Islet precursor cell (in vitro differentiated cells): ENCODE data around the gene UBAC2.

Experiments used
- DNase-seq: peaks from one replicate; pipeline ENCODE4 v3.0.0-alpha.2; 2018

The UBAC2 gene

DNA sequence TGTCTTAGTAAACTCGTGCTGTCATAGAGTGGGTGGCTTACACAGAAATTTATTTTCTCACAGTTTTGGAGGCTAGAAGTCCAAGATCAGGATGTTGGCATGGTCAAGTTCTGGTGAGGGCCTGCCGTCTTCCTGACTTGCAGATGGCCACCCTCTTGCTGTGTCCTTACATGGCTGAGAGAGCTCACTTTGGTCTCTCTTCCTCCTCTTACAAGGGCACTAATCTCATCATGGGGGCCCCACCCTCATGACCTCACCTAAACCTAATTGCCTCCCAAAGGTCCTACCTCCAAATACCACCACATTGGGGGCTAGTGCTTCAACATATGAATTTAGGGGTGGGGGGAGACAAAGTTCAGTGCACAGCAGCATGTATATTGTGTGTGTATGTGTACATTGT lies 71.8 kb downstream of the UBAC2 start:
- DNase-seq, result no peak

DNA sequence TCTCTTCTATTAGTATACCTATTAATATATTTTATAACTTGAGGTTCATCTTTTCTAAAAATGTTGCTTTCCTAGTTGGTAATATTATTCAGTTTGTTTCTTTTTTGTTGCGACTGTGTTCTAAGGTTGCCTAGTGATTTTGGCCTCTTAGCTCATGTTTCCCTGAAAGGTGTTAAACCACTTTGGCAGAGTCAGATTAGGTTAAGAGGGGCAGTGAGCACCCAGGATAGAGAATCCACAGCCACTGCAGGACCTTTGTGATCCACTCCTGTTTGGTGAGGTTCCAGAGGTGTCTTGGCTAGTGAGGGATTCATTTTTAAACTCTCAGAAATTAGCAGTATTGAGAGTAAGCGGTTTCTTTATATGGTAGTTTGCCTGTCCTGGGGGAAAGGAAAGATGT lies 72.5 kb downstream of the UBAC2 start:
- DNase-seq, result no peak

DNA sequence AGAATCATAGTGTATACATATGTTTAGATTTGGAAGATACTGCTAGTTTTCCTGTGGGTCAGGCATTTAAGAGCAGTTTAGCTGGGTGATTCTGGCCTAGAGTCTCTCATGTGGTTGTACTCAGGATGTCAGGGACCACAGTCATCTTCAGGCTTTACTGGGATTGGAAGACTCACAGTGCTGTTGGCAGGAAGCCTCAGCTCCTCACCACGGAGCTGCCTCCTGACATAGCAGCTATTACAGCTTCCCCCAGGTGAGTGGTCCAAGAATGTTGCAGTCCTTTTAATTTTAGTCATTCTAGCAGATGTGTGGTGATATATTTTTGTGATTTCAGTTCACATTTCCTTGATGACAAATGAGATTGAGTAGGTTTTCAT lies 74.4 kb downstream of the UBAC2 start:
- DNase-seq, result no peak

DNA sequence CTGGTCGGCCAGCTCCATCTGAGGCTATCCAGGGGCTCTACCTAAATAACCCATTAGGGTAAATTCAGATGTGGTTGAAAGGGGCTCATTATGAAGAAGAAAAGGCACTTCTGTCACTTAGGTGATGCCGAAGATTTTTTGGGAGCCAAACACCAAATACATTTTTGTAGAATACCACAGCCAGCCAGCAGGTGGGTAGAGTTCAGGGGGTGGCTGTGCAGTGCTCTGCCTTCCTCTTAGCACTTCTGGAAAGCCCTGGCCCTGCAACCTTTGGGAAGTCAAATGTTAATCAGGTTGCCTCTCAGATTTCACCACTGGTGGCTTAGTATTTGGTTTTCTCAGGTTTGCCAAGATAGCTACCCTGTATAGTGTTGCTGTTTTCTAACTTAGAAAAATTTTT lies 76.1 kb downstream of the UBAC2 start:
- no peak for DNase-seq

DNA sequence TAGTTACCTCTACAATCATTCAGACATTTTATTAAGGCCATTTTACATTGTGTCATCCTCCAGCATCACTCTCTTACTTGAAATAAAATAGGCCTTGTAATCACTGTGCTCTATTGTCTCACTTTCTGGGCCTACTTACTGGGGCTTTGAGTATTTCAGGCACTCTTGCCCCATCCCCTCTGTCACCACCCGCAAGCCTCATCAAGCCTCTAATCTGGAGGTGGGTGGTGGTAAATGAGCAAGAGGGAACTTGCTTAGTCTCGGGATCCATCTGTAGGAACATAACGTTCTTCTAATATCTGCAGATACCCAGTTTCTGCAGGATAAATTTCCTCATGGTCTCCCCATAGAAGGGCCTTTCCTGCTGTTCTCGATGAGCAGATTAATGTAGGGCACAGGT lies 77.0 kb downstream of the UBAC2 start:
- DNase-seq, result no peak

DNA sequence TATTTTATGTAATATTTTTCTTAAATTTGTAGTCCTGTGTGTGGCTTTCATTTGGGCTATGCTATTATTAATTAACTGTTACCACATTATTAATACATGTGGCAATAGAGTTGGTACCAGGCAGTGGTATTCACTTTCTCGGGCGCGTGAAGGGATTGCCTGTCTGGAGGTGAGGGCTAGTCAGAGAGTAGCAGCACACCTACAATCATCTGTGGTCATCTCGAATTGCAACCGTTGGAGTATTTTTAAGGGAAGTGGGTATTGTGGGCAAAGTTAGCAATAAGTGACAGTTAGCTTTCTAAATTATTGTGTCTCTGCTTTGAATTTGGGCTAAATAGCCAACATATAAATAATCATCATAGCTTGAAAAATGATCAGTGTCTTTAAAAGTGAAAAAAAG lies 77.5 kb downstream of the UBAC2 start:
- no peak for DNase-seq

DNA sequence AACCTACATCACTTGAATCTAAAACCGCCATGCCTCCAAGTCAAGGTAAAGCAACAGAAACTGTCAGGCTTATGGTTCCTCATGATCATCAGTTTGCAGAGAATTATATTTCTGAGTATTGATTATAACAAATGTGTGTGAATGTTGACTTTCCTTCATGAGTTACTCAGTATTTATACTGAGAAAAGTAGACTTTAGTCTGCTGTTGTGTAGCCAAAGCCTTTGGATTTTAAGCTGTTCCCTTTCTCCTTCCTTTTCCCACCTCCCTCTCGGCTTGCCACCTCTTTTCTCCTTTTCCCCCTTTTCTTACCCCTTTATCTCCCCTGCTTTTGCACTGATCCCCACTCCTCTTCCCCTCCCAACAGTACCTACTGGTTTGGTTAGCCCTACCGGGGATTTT lies 78.2 kb downstream of the UBAC2 start:
- DNase-seq, result no peak

DNA sequence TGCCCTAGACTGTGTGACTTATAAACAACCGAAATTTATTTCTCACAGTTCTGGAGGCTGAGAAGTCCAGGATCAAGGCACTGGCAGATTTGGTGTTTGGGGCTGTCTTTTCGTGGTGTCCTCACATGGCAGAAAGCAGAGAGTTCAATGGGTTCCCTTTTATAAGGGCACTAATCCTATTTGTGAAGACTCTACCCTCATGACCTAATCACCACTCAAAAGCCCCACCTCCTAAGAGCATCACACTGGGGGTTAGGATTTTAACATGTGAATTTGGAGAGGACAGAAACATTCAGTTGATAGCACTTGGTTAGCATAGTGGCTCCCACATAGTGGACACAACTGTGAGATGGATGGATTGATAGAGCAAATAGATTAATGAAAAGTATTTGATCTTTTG lies 79.0 kb downstream of the UBAC2 start:
- no peak for DNase-seq

DNA sequence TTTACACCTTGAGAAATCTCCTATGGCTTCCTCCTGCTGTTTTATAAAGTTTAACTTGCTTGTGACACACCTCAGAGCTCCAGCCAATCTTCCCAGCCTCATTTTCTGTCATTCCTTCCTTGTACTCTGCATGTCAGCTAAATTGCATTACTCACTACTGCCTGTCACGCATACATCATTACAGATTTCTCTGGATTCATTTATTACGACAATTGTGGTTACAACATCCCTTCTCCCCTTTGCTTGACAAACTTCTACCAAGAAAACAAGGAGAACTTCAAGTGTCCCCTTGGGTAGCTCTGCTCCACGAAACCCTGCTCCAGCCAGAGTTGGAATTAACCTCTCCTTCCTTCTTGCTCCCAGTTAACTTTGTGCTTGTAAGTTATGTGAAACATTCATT lies 79.5 kb downstream of the UBAC2 start:
- no peak for DNase-seq

DNA sequence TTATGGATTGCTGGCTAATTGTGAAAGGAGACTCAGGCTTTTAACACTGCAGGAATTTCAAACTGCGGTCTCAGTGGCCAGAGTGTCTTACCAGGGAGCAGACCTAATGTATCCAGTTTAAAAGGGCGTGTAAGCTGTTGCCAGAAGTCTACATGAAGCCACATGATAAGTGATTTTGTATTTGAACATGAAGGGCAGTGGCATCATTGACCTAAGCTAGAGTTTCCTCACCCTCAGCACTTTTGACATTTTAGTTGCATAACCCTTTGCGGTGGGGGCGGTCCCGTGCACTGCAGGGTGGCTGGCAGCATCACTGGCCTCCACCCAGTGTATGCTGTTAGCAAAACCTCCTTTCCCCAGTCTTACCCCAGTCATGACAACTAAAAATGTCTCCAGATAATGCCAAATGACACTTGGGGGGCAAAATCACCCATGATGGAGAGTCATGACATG lies 81.2 kb downstream of the UBAC2 start:
- DNase-seq, result no peak

DNA sequence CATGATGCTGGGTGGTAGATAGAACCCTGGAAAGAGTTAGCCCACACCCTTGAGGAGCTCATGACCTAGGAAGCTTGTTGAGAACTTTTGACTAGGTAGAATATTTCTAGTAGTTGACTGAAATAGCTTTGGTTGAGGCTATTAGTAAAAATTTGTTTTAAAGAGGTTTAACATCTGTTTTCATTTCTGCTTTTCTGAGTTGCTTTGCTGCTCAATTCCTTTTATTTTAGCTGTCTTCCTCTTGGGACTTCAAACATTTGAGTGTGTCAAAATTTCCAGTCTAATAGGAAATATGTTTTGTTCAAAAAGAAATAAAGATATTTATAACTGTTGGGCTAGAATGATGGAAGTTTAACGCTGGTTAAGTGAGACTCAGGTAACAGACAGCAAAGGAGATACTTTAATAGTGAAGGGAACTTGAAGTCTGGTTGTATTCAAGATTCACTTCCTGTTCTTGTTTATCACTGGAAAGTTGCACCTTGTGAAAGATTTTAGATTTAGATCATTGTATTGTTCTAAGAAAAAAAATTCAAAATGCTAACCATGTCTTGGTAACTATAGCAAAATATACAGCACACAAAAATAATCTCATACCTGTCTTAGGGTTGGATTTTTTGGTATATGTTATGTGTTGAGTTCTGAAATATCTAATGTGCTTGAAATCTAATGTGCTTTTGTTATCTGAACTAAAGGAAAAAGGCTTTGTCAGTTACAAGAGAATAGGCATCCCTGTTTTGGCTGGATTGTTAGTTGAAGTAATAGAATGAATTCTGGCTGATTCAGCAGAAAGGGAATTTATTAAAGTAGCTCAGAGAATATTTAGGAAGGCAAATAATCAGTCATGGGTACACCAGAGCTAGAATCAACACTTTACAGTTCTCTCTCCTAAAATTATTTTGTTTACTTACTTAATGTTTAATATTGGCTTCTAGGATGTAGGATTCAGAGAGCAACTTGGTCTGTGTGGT lies 81.9 kb downstream of the UBAC2 start:
- DNase-seq, result no peak

DNA sequence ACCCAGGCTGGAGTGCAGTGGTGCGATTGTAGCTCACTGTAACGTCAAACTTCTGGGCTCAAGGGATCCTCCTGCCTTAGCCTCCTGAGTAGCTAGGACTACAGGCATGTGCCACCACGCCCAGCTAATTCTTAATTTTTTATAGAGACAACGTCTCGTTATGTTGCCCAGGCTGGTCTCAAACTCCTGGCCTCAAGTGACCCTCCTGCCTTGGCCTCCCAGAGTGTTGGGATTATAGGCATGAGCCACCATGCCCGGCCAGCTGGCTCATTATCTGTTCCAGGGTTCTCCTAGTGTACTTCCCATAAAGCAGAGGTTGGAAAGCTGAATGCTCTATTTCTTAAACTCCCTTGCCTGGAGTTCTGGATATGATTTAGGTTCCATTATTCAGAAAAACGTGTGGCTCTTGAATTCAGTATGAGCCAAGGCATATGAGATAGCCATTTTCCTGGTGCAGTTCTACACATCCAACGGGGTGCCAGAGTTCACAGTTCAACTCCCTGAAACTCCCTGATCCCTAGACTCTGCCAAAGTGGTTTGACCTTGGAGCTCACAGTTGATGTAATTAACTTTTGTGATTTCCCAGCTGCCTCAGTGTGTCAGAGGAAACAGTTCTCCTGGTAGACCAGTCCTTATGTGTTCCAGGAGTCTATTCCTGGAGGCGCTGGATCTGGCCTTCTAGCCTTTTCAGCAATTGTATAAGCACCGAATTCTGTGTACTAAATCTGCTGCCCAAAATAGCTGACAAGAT lies 85.0 kb downstream of the UBAC2 start:
- DNase-seq, result no peak

DNA sequence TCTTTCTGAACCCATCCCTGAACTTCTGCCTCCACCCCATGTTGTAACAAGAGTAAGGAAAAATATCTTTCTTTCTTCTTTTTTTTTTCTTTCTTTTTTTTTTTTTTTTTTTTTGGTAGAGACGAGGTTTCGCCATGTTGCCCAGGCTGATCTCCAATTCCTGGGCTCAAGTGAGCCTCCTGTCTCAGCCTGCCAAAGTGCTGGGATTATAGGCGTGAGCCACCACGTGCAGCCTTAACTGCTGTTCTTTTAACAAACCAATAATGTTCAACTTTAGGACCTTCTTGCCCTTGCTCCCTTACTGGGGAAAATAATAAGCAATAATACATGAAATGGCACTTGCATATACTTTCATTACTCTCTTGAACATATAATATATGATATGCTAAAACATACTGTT lies 86.9 kb downstream of the UBAC2 start:
- no peak for DNase-seq

DNA sequence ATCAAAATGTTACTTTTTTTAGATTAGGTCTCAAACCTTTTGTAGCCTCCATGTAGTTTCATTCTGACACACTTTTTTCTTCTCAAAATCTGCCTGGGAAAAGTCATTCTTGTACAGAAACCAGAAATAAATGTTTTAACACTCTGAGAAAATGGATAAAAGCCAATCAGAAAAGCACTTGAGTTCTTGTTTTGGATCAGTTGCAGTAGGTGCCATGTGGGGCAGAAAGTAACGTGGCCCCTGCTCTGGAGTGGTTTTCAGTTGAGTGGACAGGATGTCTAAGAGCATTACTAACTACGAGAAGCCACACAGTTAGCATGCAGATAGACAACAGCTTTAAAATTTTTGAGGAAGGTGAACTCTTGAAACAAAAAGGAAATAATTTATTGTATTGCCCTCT lies 87.4 kb downstream of the UBAC2 start:
- no peak for DNase-seq

DNA sequence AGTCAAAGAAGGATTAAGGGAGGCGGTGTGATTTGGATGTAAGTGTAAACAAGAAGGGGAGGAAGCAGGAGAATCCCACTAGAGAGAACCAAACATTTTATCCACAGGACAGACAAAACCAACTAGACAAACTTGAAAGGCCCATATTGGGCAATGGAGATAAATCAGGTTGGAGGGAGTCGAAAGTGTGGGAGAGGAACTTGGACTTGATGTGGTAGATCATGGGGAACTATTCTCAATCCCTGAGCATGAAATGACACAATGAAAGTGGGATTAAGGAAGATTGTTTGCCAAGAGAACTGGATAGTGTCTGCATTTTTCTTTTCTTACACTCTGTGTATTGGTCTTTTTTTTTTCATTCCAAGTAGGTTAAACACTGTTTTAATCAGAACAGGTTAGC lies 88.6 kb downstream of the UBAC2 start:
- no peak for DNase-seq

DNA sequence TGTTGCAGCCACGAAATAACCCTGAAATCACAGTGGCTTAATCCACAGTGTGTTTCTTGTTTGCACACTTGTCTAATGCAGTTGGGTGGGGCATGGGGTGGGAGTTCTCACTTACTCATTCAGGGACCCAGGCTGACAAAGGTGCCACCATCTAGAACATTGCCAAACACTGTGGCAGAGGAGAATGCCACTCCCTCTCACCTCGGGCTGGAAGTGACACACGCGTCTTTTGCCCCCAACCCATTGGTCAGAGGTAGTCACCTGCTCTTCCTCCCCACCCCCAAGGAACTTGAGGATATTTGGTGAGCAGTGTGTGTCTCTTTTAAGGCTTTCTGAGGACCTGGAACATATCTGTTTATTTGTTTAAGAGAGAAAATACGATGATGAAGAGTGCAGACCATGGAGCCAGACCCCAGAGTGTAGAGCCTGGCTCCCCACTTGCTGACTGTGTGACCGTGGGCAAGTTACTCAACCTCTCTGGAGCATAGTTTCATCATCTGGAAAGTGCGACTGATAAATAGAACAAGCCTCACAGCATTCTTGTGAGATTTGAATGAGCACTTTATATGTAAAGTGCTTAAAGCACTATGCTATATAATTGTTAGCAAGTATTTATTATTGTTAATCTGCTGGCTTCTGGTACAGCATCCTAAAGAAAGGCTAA lies 89.2 kb downstream of the UBAC2 start:
- no peak for DNase-seq

DNA sequence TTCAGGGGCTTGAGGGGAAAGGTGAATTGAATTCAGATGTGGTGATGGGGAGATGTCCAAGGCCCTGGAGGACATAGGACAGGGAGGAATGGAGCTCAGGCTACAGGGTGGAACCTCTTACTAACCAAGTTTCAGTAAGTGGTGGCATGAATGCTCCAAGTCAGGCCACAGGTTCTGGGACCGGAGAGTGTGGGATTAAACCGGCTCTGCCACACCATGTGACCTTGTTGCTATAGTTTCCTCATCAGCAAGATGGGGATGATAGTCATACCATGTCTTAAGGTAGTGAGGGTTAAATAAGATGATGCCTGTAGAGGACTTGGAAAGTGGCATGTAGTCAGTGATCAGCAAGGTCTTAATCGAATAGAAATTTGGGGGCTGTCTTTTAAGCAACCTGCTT lies 90.2 kb downstream of the UBAC2 start:
- no peak for DNase-seq

DNA sequence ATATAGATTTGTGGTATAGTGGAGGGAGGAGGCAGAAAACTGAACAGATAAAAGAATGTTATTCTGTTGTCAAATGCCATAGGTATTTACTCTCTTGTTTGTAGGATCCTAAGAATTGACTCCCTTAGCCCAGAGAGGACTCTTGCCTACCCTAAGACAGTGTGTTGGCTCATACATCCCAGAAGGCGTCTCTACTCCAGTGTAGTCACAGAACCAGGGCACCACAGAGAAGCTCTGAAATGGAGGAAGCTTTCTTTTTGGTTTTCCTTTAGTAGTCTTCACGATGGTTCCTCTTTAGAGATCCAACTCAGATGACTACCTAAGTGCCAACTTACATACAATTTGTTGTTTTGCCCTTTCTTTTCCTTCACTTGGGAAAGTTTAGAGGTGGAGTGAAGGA lies 92.5 kb downstream of the UBAC2 start:
- no peak for DNase-seq

DNA sequence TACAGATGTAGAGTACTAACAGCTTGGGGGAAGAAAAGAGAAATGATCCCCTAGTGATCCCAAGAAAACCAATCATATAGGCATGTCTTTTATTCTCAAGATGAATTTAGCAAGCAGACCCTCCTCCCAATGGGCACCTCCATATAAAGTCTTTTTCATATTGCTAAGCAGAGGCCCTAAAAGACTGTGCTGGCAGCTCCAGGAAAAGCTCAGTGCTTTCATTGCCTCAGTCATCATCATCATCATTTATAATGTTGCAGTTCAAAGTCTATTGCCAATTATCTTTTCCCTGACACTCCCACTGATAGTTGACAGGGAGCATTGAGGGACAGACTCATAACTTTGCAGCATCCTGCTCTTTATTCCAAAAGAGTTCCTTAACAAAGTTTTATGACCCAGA lies 93.5 kb downstream of the UBAC2 start:
- no peak for DNase-seq

DNA sequence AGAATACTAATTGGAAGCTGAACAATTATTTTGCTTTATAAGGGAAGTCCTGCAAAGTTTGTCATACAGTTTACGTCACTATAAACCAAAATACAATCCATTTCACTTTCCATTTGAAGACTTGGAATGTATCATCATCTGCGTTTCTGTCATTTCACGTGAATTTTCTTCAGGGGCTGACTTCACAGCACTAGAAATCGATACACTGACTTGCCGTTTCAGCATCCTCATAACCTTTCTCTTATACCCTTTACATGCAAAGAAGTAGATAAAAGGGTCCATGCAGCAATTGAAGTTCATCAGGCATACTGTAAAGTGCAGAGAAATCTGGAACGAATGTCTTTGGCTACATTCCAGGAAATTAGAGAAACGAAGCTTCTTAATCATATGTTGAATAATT lies 94.3 kb downstream of the UBAC2 start:
- no peak for DNase-seq

DNA sequence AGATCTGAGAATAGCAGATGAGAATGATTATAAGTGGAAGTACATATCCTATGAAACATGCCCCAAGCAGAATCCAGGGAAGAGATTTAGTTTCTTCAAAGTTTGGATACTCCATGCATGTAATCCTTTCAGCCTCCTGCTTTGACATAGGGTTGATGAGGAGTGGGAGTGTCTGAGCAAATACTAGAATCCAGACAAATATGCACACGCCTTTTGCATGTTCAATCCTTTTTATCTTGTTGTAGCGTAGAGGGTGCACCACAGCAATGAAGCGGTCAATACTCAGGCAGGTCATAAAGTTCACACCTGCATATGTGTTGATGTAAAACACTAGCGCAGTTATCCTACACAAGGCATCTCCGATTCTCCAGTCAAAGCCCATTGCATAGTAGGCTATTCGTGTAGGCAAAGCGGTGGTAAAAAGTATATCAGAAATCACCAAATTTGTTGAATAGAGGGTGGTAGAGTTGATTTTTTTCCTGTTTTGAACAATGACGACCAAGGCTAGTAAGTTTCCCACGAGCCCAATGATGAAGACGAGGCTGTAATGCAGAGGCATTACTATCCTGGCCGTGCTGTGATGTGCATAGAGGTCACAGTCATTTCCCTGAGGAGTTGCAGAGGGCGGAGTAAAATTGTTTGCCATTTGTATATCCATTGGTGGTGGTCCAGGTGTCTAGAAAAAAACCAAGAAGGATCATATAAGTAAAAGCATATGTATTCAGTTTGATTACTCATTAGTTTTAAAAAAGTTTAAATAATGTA lies 95.0 kb downstream of the UBAC2 start:
- no peak for DNase-seq

DNA sequence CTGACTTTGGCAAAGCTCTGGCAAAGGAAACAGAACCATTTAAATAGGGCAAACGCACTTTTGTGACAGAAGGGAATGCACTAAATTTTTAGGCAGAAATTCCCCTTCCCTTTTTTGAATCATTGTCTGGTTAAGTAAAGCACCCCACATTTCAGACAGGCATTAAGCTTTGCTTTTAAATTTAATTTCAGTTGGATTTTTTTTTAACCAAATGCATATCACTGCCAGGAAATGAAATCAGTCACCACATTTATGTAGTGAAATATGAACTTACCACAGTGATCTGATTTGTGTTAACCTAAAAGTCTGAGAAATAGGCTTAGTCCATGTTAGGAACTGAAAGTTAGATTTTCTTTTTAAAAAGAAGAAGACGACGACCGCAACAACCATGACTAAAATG lies 95.7 kb downstream of the UBAC2 start:
- no peak for DNase-seq

DNA sequence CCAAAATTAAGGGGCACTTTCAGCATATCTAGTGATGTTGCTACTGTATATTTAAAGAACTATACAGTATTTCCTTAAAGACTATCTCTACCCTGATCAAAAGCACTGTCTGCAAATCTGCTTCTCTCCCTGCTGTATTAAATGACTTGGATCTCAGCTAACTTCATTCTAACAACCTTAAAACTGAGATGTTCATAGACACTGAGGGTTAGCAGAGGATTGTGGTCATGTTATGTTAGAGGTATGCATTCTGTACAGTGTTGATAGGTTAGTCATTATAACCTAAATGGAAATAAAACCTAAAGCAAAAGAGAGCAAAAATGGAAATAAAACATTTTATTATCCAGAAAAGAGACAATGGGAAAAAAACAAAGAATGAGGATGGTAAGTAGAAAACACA lies 96.7 kb downstream of the UBAC2 start:
- DNase-seq, result no peak
